ENCODE measurements around the gene CDH15.
"Not testable (repeated sequence)": the region's sequence is repeated elsewhere in the genome, so short reads cannot be mapped to it uniquely, and the experiment has no call there.

The CDH15 gene

GRCh38 chr16:89232107-89232506 is 60.6 kb downstream of the CDH15 start:
- DNase-seq (ENCODE audit: low read depth, low spot score): no peak

- no peak for DNase-seq (ENCODE audit: low read depth, low spot score)
Measured at GRCh38 chr16:89233678-89234490, 62.3 kb downstream of the CDH15 start.

GRCh38 chr16:89237733-89238132 is 66.2 kb downstream of the CDH15 start:
- DNase-seq (ENCODE audit: low read depth, low spot score): no peak

- peak; percentile 33 for DNase-seq (ENCODE audit: low read depth, low spot score)
Measured at GRCh38 chr16:89241187-89242007, 69.8 kb downstream of the CDH15 start.

- DNase-seq (ENCODE audit: low read depth, low spot score): no peak
Measured at GRCh38 chr16:89242795-89243200, 71.2 kb downstream of the CDH15 start.

GRCh38 chr16:89243664-89244063 is 72.1 kb downstream of the CDH15 start:
- no peak for DNase-seq (ENCODE audit: low read depth, low spot score)

- not testable (repeated sequence) for DNase-seq (ENCODE audit: low read depth, low spot score)
Measured at GRCh38 chr16:89244264-89244663, 72.7 kb downstream of the CDH15 start.

- no peak for DNase-seq (ENCODE audit: low read depth, low spot score)
Measured at GRCh38 chr16:89244754-89245153, 73.2 kb downstream of the CDH15 start.
